Mesendoderm (in vitro differentiated cells): ENCODE data around the gene NPEPL1.

Experiments
- DNase-seq: peaks from one replicate; pipeline ENCODE4 v3.0.0; 2013
- H2AK5ac ChIP-seq: 2 replicates; pipeline ENCODE4 v1.6.1; 2013; ENCODE audit warnings: low read length, inconsistent platforms
- H2BK120ac ChIP-seq: 2 replicates; pipeline ENCODE4 v1.6.1; 2013; ENCODE audit warnings: low read depth, mild to moderate bottlenecking, low read length, moderate library complexity, mixed read lengths
- H2BK15ac ChIP-seq: replicated peaks from 2 replicates; pipeline ENCODE4 v1.6.1; 2013; ENCODE audit warnings: low read depth, mild to moderate bottlenecking, moderate library complexity
- H2BK5ac ChIP-seq: 2 replicates; pipeline ENCODE4 v1.6.1; 2013; ENCODE audit warnings: low read length, inconsistent platforms
- H3K18ac ChIP-seq: 2 replicates; pipeline ENCODE4 v1.6.1; 2013; ENCODE audit warnings: mild to moderate bottlenecking, low read length, mixed read lengths
- H3K23ac ChIP-seq: one replicate; pipeline ENCODE4 v1.6.1; 2013; ENCODE audit warnings: low read length
- H3K27ac ChIP-seq: 2 replicates; pipeline ENCODE4 v1.5.1; 2013; ENCODE audit warnings: low read depth, mild to moderate bottlenecking, inconsistent platforms, low read length, moderate library complexity
- H3K27me3 ChIP-seq: 2 replicates; pipeline ENCODE4 v1.6.1; 2013; ENCODE audit warnings: low read length, control low read depth, mild to moderate bottlenecking, inconsistent platforms; ENCODE audit not compliant: insufficient read depth, poor library complexity
- H3K36me3 ChIP-seq: 2 replicates; pipeline ENCODE4 v1.6.1; 2013; ENCODE audit warnings: low read length, inconsistent platforms; ENCODE audit not compliant: control insufficient read depth, insufficient read depth
- H3K4ac ChIP-seq: one replicate; pipeline ENCODE4 v1.6.1; 2013; ENCODE audit warnings: low read depth, mild to moderate bottlenecking, low read length, moderate library complexity
- H3K4me1 ChIP-seq: 2 replicates; pipeline ENCODE4 v1.6.1; 2013; ENCODE audit warnings: low read depth, low read length, inconsistent platforms; ENCODE audit not compliant: control insufficient read depth
- H3K4me2 ChIP-seq: 2 replicates; pipeline ENCODE4 v1.6.1; 2013; ENCODE audit warnings: low read length
- H3K4me3 ChIP-seq: 2 replicates; pipeline ENCODE4 v1.5.1; 2013; ENCODE audit warnings: mild to moderate bottlenecking, low read length
- H3K56ac ChIP-seq: one replicate; pipeline ENCODE4 v1.6.1; 2013; ENCODE audit warnings: low read length
- H3K79me1 ChIP-seq: 2 replicates; pipeline ENCODE4 v1.6.1; 2013; ENCODE audit warnings: low read length, inconsistent platforms
- H3K79me2 ChIP-seq: 2 replicates; pipeline ENCODE4 v1.6.1; 2013; ENCODE audit warnings: mild to moderate bottlenecking, low read length; ENCODE audit not compliant: control insufficient read depth, insufficient read depth
- H3K9ac ChIP-seq: 2 replicates; pipeline ENCODE4 v1.6.1; 2013; ENCODE audit warnings: low read length, inconsistent platforms
- H4K5ac ChIP-seq: one replicate; pipeline ENCODE4 v1.6.1; 2013; ENCODE audit warnings: low read length
- H4K8ac ChIP-seq: one replicate; pipeline ENCODE4 v1.6.1; 2013; ENCODE audit warnings: low read depth, mild to moderate bottlenecking, control low read depth, low read length, moderate library complexity
- WGBS: extraction: QIAGEN DNeasy Blood & Tissue Kit; methylation state at CpG from one replicate; pipeline ENCODE4 v1.1.7; 2013; ENCODE audit warnings: low lambda C conversion rate, missing lambda C conversion rate; ENCODE audit not compliant: insufficient coverage; ENCODE audit errors: extremely low coverage; 5-methylcytosine and 5-hydroxymethylcytosine counted together

NPEPL1 gene

DNA sequence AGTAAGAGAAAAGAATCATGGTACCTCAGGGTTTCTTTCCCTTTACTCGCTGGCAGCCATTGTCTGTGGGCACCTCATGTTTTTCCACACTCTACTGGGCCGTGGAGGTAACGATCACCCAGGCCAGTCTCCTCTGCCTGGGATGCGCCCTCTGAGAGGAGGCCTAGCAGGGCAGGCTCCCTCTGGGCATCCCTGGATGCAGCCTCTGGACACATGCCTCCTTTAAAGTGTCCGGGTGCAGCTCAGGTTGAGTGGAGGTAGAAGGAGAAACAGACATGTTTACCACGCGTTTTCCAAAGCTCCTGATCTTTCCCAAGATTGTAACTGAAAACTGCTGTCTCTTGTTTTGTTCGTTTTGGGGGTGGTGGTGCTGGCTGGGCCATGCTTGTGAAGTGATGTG lies 13.8 kb upstream of the NPEPL1 start:
- H3K36me3 ChIP-seq, result peaks cover 8% of the 10 kb centered on the region

GRCh38 chr20:58682656-58683531 lies 9.7 kb upstream of the NPEPL1 start:
- Histone ChIP-seq H3K4me2 (no peak overlapping the region), H3K4me1 (no peaks in the 10 kb centered on the region), H3K9ac (no peak overlapping the region), H3K27me3 (no peaks in the 10 kb centered on the region), H4K5ac (no peak overlapping the region), H2BK15ac (no peak overlapping the region), H3K23ac (no peak overlapping the region), H3K4me3 (no peak overlapping the region), H2BK5ac (no peak overlapping the region), H3K4ac (no peak overlapping the region), H3K27ac (no peak overlapping the region), H3K36me3 (peaks cover 5% of the 10 kb centered on the region), H3K79me2 (no peaks in the 10 kb centered on the region), H4K8ac (no peak overlapping the region), H2AK5ac (no peak overlapping the region), H3K18ac (no peak overlapping the region), H3K56ac (no peak overlapping the region), H3K79me1 (peaks cover 2% of the 10 kb centered on the region), H2BK120ac (no peak overlapping the region)
- DNase-seq, result no peak
- WGBS, result 100% methylated on average over 4 of the region's 11 CpGs

More for the DNA sequence above, 13.8 kb upstream of the NPEPL1 start:
- Histone ChIP-seq H3K23ac (no peak overlapping the region), H2AK5ac (no peak overlapping the region), H3K4me3 (no peak overlapping the region), H2BK15ac (no peak overlapping the region), H4K8ac (no peak overlapping the region), H2BK120ac (no peak overlapping the region), H3K4me2 (no peak overlapping the region), H3K27ac (no peak overlapping the region), H3K27me3 (no peaks in the 10 kb centered on the region), H3K79me2 (no peaks in the 10 kb centered on the region), H3K9ac (no peak overlapping the region), H3K4ac (no peak overlapping the region), H4K5ac (no peak overlapping the region), H3K79me1 (peaks cover 2% of the 10 kb centered on the region), H2BK5ac (no peak overlapping the region), H3K4me1 (peaks cover 2% of the 10 kb centered on the region), H3K18ac (no peak overlapping the region), H3K56ac (no peak overlapping the region)
- no CpG with 5 or more reads among the region's 8 CpGs for WGBS
- DNase-seq, result no peak

DNA sequence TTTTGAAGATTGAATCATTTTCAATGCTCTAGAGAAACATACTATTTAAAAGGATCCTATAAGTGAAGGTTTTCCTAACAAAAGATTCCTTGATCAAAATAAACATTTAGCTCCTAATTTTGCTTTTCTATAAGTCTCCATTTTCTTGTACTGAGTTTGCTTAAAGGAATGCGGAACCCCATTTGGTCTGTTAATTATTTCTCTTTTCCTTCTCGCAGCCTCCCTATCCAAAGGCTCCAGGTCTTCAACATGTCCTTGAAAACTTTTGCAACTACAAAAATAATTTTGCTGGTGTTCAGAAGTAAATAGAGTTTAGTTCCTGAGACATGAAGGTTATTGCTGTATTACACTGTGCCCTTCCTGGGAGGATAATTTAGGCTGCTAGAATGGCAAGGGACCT lies 8.3 kb upstream of the NPEPL1 start:
- no peak overlapping the region for H3K4me2 ChIP-seq
- H3K4me3 ChIP-seq, result no peak overlapping the region
- no peak overlapping the region for H3K27ac ChIP-seq
- no CpG with 5 or more reads among the region's 2 CpGs for WGBS
- no peak overlapping the region for H4K5ac ChIP-seq
- no peak overlapping the region for H2BK15ac ChIP-seq
- no peaks in the 10 kb centered on the region for H3K4me1 ChIP-seq
- no peak for DNase-seq
- H3K36me3 ChIP-seq, result peaks cover 3% of the 10 kb centered on the region
- no peak overlapping the region for H4K8ac ChIP-seq
- no peaks in the 10 kb centered on the region for H3K27me3 ChIP-seq
- H2AK5ac ChIP-seq, result no peak overlapping the region
- H3K79me1 ChIP-seq, result no peaks in the 10 kb centered on the region
- no peak overlapping the region for H3K56ac ChIP-seq
- H3K9ac ChIP-seq, result no peak overlapping the region
- no peak overlapping the region for H2BK5ac ChIP-seq
- H3K79me2 ChIP-seq, result no peaks in the 10 kb centered on the region
- no peak overlapping the region for H3K23ac ChIP-seq
- H3K18ac ChIP-seq, result no peak overlapping the region
- no peak overlapping the region for H3K4ac ChIP-seq
- H2BK120ac ChIP-seq, result no peak overlapping the region

DNA sequence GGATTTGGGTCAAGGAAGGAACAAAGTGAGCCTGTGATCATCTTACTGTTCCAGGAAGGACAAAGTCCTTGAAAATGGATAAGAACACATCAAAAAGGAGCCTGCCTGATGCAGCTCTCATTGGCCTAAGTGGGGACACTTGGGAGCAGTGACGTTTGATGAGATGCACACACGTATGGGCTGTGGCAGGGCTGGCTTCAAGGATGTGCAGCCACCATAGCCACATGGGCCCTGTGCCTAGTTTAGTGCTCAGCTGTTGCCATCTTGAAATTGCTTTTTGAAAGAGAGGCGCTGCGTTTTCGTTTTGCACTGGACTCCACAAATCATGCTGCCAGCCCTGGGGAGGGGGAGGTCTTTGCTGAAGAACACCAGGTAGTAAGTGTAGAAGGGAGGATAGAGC lies 6.6 kb upstream of the NPEPL1 start:
- Histone ChIP-seq H2BK5ac (no peak overlapping the region), H4K8ac (no peak overlapping the region), H4K5ac (no peak overlapping the region), H3K56ac (no peak overlapping the region), H2BK15ac (no peak overlapping the region), H3K4me2 (no peak overlapping the region), H2BK120ac (no peak overlapping the region), H2AK5ac (no peak overlapping the region), H3K18ac (no peak overlapping the region), H3K27ac (no peak overlapping the region), H3K27me3 (no peaks in the 10 kb centered on the region), H3K9ac (no peak overlapping the region), H3K4ac (no peak overlapping the region), H3K23ac (no peak overlapping the region), H3K36me3 (no peaks in the 10 kb centered on the region), H3K79me1 (no peaks in the 10 kb centered on the region), H3K4me1 (no peaks in the 10 kb centered on the region), H3K4me3 (no peak overlapping the region), H3K79me2 (no peaks in the 10 kb centered on the region)
- no CpG with 5 or more reads among the region's 5 CpGs for WGBS
- DNase-seq, result no peak

DNA sequence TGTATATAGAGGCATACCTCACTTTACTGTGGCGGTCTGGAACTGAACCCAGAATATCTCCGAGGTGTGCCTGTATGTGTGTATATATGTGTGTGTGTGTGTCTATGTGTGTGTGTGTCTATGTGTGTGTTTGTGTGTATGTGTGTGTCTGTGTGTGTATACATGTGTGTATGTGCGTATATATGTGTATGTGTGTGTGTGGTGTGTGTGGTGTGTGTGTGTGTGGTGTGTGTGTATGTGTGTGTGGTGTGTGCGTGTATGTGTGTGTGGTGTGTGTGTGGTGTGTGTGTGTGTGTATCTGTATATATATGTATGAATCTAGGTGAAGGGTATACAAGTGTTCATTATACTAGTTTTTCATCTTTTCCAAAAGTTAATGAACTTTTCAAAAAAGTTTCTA lies 4.2 kb upstream of the NPEPL1 start:
- Histone ChIP-seq H3K27me3 (no peaks in the 10 kb centered on the region), H3K56ac (no peak overlapping the region), H3K4me3 (no peak overlapping the region), H2BK15ac (no peak overlapping the region), H3K79me2 (no peaks in the 10 kb centered on the region), H4K8ac (no peak overlapping the region), H3K79me1 (no peaks in the 10 kb centered on the region), H2AK5ac (no peak overlapping the region), H3K4me1 (no peaks in the 10 kb centered on the region), H2BK5ac (no peak overlapping the region), H4K5ac (no peak overlapping the region), H3K4me2 (no peak overlapping the region), H3K23ac (no peak overlapping the region), H3K4ac (no peak overlapping the region), H3K36me3 (no peaks in the 10 kb centered on the region), H2BK120ac (no peak overlapping the region), H3K27ac (no peak overlapping the region), H3K18ac (no peak overlapping the region), H3K9ac (no peak overlapping the region)
- 100% methylated on average over 1 of the region's 4 CpGs for WGBS
- DNase-seq, result no peak

DNA sequence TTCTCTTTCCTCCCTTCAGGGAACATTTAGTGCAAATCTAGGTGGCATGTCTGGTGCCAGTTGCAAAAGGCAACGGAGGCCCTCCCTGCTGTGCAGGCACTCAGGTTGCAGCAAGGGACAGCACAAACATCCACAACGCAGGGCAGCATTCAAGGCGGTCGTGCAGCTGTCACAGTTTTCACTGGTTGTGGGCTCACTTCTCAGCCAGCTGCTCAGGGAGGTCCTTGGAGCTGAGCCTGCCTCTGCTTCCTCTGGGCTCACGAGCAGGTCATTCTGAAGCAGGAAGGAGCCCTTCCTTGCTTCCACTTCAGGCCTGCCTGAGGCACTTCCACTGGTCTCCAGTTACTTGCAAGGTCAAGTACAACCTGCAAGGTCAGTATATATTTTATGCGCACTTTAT lies 3.8 kb upstream of the NPEPL1 start:
- no peaks in the 10 kb centered on the region for H3K79me2 ChIP-seq
- no peak overlapping the region for H2BK5ac ChIP-seq
- no peak overlapping the region for H3K4me3 ChIP-seq
- H3K4me1 ChIP-seq, result no peaks in the 10 kb centered on the region
- no peaks in the 10 kb centered on the region for H3K27me3 ChIP-seq
- H3K56ac ChIP-seq, result peak overlapping the region; percentile 34
- no peak overlapping the region for H2BK15ac ChIP-seq
- WGBS, result no CpG with 5 or more reads among the region's 6 CpGs
- no peak overlapping the region for H4K8ac ChIP-seq
- H2BK120ac ChIP-seq, result no peak overlapping the region
- no peaks in the 10 kb centered on the region for H3K79me1 ChIP-seq
- no peak overlapping the region for H3K27ac ChIP-seq
- H4K5ac ChIP-seq, result no peak overlapping the region
- H3K4ac ChIP-seq, result no peak overlapping the region
- H3K4me2 ChIP-seq, result no peak overlapping the region
- peak overlapping the region; percentile 32 for H3K9ac ChIP-seq
- H3K18ac ChIP-seq, result no peak overlapping the region
- no peaks in the 10 kb centered on the region for H3K36me3 ChIP-seq
- H3K23ac ChIP-seq, result no peak overlapping the region
- no peak overlapping the region for H2AK5ac ChIP-seq
- DNase-seq, result no peak
